Fibroblast of villous mesenchyme (primary cell): ENCODE data around the gene GET4. TPM values are rescaled to one million over a fixed set of nuclear protein-coding genes. Genes with fewer than 3 reads are reported as not detected.

Source experiments
- DNase-seq: peaks from one replicate; pipeline ENCODE4 v3.0.0-alpha.2; 2010; ENCODE audit warnings: low read depth
- H3K4me3 ChIP-seq: 2 replicates; pipeline ENCODE4 v1.5.1; 2011; ENCODE audit warnings: low read depth, mild to moderate bottlenecking, low read length
- CTCF ChIP-seq: IDR thresholded peaks from 2 replicates; pipeline ENCODE4 v1.5.1; 2012; ENCODE audit warnings: low read depth, mild to moderate bottlenecking, low read length; ENCODE audit not compliant: insufficient read depth
- total RNA-seq: library from RNA; depleted of rRNA; stranded (reverse); fragments of >200 nt; gene quantifications from 2 replicates; pipeline ENCODE4 v1.2.3, GENCODE V29; 2012

Gene GET4
- total RNA-seq, 1 donor: 15.1 TPM

DNA sequence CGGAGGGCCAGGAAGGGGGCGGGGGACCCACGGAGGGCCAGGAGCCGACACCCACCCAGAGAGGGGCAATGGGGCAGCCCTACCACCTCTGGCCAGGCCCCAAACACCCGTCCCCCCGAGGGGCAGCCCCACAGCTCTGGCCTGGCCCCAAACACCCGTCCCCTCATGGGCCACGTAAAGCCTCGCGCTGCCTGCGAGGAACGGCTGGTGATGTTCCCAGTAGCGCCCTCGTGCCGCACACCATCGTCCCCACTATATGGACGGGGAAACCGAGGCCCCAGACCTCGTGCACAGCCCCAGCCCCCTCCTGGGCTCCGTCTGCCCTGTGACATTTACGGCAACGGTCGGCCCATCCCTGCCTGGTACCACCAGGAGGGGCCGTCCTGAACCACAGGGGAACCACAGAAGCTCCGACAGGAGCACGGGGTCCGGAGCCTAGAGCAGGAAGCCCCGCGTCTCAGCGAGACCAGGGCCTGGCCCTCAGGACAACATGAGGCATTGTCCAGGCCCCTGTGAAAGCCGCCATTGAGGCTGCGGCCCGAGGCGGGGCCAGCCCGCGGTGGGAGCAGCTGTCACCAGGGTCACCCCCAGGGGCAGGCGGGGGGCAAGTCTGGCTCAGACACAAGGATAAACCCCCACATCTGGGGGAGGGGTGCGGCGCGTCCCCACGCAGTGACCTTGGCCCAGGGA is 35.6 kb downstream of the GET4 start:
- no peak for DNase-seq
- H3K4me3 ChIP-seq: no peak overlapping the region
- TF ChIP-seq CTCF: no peak

- no peak for TF ChIP-seq CTCF
- H3K4me3 ChIP-seq: no peak overlapping the region
- DNase-seq: no peak
Measured at GRCh38 chr7:913736-914520, 37.6 kb downstream of the GET4 start.

DNA sequence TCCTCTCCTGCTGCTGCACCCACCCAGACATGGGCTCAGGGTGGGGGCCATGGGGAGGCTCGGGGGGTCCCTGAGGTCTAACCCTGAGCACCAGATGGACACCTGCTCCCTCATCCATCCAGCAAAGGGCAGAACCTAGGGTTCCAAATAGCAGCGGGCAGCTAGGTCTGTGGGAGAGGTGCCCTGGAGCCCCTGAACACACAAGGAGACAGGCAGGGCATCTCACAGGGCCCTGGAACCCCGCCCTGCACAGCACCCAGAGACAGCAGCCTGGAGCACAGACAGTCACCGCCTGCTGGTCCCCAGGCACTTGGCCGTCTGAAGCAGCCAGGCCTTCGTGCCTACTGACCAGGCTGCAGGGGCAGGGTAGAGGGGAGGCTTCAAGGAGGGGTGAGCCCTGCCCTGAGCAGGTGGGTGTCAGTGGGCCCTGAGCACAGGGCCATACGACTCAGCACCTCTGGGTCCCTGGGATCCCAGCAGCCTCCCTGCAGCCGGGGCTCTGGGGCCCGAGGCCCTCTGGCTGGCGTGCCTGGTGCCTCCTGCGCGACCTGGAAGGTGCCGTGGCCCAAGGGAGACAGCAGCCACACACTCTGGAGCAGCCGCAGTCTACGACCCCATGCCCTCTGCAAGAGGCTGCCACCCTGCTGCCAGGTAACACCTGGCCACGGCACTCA is 38.3 kb downstream of the GET4 start:
- DNase-seq: no peak
- H3K4me3 ChIP-seq: no peak overlapping the region
- no peak for TF ChIP-seq CTCF

- H3K4me3 ChIP-seq: no peak overlapping the region
- no peak for DNase-seq
- no peak for TF ChIP-seq CTCF
Measured at GRCh38 chr7:915291-916218, 39.2 kb downstream of the GET4 start.

GRCh38 chr7:916291-916941 is 40.1 kb downstream of the GET4 start:
- no peak for TF ChIP-seq CTCF
- DNase-seq: no peak
- H3K4me3 ChIP-seq: no peak overlapping the region
